T-helper 1 cell treated with Interleukin-12 subunit alpha and Interleukin-12 subunit beta and Interleukin-4 antibody, amounts not matched to agents 30 ng/mL and 1 ng/mL, for 36 hours (primary cell): ENCODE measurements around the gene ISLR. TPM values are rescaled to one million over a fixed set of nuclear protein-coding genes. Genes with fewer than 3 reads are reported as not detected.
"Not testable (repeated sequence)": the region's sequence is repeated elsewhere in the genome, so short reads cannot be mapped to it uniquely, and the experiment has no call there.

ENCODE experiments used
- intact Hi-C: fragments of 100-400 bp; cut with micrococcal nuclease; formaldehyde crosslinking; loops from one replicate; pipeline ENCODE4 v1.15.1; 2024
- total RNA-seq: library from RNA; stranded (reverse); gene quantifications from 2 replicates; pipeline ENCODE4 v1.2.3, GENCODE V29; 2022

Gene ISLR
- total RNA-seq, 1 donor from 2014 or later: not detected

DNA sequence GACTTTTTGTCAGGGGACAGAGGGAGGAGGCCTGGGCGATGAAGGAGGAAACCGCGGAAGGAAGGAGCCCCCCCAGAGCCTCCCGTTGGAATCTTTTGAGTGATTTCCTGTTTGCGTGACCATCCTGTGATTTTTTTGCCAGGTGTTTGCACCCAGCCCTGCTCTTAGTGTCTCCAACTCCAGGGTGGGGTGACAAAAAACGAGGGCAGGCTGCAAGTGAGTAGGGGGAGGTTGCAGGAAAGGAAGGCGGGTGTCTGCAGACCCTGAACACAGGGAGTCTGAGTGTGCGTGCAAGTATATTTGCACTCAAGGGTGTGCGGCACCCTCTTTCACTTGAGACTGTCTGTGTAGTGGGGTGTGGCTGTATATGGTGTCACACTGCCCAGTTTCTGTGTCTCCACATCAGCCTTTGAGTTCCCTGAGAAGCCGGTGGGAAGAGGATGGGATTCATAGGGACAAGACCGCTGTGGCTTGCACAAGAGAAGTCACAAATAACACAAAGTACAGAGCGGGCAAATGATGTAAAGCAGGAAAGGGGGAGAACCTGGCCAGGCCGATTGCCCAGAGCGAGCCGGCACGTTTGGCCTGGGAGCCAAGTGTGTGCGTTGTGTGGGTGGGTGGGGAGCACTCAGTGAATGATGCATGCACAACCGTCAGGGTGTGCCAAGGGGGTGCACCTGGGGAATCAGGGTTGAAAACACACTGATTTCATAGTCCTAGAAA, 36.5 kb upstream of the ISLR start:
- intact Hi-C loops: no loop called here

DNA sequence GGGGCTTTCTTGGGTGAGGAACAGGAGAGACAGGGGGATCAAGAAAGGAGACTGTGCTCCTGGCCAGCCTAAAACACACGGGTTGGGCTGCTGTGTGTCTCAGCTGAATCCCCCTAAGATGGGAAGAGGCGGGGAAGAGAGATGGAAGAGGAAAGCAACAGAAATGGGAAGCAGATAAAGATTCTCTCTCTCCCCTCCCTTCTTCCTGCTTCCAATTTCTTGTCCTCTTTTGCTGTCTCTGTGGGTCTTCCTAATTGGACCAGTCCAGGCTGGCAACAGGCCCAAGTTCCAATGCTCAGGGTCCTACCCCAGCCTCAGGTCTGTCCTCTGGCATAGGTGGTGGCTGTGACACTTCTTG, 36.0 kb upstream of the ISLR start:
- intact Hi-C loops: no loop called here

DNA sequence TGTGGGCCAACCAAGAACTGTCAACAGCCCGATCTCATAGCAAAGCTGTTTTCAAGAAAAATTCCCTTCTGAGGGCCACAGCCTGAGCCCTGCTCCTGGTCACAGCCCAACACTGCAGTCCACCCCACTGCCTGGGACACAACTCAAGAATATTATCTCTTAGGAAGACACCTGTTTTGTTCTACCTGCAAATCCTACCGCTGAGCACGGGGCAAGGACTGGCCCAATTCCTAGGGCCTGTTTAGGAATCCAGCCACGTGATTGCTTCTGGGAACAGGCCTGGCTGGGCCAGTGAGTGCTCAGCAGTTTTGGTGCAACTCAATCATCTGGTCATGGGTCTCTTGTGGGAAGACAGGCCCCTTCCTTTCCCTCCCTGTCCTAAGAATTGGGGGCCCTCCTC, 34.9 kb upstream of the ISLR start:
- intact Hi-C loops: no loop called here

DNA sequence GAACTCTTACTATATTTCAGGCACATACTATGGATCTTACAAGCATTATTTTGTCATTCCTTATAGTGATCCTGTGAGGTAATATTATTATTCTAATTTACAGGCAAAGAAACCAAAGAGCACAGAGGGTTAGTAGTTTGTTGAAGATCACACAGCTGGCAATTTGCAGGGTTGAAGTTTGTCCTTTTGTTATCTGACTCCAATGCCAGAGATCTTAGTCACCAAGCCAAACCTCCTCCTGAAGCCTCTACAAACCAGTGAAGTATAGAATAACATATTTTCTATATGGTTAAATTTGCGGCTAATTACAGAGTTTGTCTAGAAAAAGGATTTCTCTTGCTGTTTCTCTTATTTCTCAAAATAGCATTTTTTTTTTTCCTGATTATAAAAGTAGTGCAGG, 31.9 kb upstream of the ISLR start:
- intact Hi-C loops: no loop called here

DNA sequence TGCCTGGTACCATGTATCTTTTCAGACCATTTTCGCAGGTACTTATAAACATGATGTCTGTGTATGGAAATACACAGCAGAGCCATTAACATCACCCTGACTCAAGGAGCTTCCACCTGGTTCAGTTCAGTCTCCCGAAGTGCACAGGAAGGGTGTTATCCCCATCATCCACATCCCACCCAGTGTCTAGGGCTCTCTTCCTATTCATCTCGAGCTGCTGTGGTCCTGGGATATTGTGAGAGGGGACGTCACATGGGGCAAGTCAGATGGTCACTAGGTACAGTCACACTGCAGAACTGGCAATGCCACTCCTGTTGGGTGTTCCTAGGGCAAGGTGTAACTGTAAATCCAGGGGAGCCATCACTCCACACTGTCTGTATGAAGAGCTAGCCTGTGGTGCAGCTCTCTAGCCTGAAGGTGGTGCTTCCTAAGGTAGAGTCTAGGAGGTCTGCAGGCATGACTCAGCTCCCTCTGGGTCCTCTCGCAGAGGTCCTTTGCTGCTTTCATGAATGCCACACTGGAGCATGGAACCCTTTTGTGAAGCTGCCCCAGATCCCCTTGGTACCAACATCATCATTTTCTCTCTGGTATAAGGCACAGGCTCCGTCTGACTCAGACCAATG, 29.2 kb upstream of the ISLR start:
- intact Hi-C loops: no loop called here

DNA sequence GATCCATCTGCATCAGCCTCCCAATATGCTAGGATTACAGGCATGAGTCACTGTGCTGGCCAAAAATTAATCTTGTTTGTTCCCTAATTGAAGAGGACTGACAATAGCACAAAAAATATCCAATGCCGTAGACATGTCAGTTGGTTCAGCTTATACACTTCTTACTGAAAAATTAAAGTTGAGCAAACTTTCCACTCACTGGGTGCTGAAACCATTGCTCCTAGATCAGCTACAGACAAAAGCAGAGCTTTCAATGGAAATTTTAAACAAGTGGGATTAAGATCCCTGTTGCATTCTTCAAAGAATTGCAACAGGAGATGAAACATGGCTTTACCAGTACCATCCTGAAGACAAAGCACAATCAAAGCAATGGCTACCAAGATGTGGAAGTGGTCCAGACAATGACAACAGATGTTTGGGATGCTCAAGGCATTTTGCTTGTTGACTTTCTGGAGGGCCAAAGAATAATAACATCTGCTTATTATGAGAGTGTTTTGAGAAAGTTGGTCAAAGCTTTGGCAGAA, 27.2 kb upstream of the ISLR start:
- intact Hi-C loops: no loop called here

DNA sequence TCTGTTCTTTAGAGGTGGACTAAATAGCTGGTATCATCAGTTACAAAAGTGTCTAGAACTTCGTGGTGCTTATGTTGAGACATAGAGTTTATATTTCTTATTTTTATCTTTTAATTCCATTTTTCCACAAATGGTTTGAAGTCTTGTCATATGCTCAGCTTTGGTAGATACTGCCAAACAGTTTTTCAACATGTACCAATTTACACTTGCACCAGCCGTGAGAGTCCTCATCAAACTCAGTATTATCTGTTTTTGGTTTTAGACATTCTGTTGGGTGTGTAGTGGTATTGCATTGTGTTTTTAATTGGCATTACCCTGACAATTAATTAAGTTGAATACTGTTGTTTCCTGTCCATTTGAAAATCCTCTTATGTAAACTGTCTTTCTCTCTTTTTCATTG, 26.5 kb upstream of the ISLR start:
- intact Hi-C loops: no loop called here

DNA sequence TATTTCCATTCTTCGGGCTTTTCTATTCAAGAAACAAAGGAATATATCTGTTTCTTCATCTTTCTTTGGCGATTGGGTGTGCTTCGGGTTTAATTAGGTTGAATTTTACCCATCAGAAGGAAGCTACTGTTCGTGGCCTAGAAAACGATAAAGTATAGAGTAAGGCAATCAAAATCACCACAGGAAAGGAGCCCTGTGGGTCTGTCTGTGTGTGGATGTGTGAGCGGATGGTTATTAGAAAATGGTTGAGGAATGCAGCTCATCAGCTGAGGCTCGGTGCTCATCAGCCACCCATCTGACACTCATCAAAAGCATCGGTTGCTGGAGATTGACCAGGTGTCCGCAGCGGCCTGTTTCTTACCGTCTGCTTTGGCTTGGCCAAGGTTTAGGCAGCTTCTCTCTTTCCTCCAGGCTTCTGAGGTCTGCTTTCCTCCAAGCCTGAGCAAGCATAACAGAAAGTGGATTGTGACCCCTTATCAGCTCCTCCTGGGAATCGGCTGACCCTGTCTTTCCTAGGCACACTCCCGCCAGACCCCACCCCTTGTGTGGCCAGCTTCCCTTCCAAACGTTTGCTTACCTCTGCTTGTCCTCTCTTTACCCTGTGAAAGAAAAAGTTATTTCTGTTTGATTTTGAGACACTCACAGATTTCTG, 17.6 kb upstream of the ISLR start:
- intact Hi-C loops: no loop called here

DNA sequence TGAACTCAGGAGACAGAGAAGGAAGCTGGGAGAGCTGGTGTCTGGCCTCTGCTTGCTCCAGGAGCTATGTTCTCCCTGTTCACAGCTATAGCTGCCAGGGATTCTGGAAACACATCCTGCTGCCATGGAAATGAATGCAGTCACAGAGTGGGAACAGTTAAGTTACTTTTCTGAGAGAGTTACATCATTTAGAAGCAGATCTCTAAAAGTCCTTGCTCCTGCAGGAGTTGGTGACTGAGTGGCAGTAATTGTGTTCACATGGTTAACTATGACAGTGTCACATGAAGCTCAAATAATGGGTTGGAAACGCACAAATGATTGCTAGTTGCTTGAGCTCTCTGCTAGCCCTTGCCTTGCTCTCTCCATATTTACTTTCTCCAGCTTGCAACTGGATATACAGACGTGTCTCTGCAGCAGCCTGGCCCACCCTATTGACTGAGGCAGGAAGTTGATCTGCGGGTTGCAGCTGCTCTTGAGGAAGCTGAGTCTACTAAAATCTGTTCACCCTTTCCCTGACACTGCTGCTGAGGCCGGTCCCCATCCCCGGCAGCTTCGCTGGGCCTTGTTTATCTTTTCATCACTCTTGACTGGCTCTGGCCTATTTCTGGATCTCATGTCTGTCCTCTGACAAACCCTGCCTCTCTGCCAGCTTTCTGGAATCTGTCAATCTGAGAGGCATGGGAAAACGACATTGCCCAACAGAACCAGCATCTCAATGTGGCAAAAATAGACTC, 16.7 kb upstream of the ISLR start:
- intact Hi-C loops: no loop called here

DNA sequence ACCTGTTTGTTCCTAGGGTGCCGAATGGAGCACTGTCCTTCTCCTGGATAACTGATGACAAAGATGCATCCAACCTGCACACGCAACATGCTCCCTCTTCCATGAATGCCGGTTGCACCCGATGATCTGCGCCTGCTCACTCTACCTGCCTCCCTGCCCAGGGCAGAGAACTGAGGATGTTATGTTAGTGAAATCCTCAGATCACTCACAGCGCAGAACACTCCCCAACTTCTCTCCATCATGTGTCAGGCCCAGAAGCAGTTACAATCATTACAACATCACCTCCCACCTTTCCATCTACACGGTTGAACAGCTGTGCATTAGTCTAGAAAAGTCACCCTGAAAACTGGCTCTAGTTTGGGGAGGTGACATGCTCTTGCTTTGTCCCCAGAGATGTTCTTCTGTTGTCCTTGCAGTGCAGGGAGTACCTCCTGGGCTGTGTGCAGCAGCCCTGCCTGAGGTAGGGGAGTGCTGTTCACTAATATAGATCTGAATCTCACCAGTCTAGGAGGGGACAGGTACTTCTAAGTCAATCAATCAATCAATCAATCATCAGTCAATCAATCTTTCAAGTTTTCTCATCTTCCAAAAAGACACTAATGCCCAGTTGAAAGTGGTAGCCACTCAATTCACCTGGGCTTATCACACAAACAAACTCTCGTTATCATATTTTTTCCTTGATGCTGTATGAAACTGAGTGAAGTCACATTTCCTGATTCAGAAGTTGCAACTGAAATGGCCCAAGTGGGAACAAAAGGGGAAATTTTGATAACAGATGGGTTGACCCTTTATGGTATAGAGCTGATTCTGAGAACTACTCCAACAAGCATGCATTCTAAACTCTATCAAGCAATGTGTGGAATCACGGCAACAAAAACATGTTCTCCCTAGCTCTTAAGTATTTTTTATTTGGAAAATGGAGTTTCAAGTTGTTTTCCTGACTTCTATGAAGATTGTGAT, 15.4 kb upstream of the ISLR start:
- intact Hi-C loops: no loop called here

DNA sequence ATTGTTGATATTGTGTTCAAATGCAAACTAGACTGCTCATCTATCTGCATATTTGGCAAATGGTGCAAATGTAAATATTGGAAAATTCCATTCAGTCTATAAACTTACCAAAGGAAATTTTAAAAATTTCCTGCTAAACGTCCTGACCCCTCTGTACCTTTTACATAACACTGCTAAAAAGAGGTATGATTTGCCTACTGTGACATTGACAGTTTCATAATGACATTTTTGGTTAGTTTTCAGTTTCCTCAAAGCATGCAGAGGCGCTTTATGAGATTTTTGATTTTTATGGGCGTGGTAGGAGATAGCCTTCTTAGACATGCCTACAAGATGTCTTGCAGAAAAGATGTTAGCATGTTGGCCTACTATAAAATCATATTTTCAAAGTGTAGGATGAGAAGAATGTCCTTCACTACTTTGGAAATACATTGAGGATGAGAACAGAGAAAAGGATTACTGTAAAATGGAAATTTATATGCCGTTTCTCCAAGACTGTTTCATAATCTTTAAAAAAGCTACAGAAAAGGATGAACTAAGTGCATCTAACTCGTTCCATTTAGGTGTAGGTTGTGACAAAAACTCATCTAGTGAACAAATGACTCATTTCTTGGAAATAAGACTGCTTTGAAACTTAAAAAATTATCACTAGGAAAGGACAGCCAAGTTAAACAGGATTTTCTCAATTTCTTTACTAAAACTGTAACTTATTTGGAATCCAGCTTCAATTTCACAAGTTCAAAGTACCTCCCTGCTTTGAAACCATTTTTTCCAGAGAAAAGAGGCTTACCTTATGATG, 14.5 kb upstream of the ISLR start:
- intact Hi-C loops: no loop called here

DNA sequence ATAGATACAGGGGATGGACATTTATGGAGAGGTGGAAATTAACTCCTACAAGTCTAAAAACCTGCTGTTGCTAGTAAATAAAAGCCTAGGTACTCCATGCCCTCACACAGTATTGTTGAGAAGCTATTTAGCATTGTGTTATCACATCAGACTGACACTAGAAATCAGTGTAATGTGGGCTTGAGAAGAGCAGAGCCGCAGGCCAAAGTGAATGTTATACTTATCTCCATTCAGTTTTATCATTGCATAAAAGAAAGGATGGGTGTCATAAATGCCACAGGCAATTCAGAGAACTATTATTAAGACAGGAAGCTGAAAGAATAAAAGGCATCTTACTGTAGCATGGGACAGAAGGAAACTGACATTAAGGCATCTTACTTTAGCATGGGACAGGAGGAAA, 13.7 kb upstream of the ISLR start:
- intact Hi-C loops: no loop called here

DNA sequence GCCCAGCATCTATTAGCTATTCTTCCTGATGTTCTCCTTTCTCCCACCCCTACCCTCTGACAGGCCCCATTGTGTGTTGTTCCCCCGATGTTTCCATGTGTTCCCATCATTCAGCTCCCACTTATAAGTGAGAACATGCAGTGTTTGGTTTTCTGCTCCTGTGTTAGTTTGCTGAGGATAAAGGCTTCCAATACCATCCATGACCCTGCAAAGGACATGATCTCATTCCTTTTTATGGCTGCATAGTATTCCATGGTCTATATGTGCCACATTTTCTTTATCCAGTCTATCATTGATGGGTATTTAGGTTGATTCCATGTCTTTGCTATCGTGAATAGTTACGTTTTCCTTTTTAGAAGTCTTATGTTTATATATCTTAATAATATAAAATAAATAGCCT, 13.1 kb upstream of the ISLR start:
- intact Hi-C loops: not testable (repeated sequence)

DNA sequence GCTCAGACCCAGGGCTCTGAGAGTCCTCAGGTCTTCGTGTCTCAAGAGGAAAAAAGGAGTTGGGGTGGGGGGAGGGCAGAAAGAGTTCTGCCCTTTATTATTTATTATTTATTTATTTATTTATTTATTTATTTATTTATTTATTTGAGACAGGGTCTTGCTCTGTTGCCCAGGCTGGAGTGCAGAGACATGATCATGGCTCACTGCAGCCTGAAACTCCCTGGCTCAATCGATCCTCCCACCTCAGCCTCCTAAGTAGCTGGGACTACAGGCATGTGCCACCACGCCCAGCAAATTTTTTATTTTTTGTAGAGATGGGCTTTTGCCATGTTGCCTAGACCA, 11.3 kb upstream of the ISLR start:
- intact Hi-C loops: not testable (repeated sequence)

DNA sequence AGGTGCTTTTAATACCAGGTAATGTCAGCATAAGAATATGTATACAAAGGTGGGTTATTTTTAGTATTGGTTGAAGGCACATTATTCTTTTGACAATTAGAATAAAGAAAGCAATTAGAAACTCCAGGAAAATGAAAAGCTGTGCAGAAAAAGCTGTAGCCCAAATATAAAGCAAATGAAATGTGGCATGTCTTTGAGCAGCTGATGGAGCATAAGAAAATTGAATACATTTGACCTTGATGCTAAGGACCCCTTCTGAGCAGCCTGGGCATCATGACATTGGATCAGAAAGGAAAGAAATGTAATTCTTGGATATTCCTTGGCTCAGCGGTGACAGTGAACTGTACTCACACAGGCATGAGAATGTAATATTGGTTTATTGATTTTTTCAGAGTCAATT, 8.0 kb upstream of the ISLR start:
- intact Hi-C loops: no loop called here

DNA sequence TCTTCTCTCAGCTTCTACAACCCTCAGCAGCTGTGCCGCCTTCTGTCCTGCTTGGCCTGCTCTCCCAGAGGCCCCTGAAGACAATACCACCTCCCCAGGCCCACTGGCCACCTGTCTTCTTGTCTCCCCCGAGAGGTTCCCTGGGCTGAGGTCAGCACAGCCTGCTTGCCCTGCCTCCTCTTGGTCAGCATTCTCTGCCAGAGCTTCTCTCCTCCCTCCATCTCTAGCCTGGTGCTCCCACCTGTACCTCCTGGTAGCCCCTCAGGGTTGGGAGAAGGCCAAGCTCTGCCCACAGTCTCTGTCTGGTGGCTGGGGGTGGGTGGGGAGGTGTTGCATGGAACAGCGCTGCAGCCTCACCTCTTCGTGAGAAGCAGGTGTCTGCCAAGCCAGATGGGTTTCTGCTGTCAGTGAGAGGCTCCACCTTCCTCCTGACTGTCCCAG, 5.6 kb upstream of the ISLR start:
- intact Hi-C loops: no loop called here

DNA sequence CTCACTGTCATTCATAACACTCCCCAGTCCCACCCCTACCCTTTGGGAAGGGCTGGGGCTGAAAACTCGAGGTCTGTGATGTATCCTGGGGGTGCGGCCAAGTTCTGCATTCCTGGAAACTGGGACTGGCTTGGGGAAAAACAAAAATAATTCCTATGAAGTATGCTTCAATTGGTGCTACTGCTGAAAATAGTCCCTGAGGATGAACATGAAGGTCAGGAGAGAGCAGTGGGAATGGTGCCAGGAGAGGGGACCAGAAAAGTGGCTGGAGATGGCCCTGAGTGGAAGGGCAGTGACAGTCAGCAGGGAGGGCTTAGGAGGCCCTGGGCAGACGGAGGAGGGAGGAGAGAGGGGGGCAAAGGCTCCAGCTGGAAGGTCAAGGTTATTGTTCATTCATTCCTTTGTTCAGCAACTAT, 4.8 kb upstream of the ISLR start:
- intact Hi-C loops: no loop called here

DNA sequence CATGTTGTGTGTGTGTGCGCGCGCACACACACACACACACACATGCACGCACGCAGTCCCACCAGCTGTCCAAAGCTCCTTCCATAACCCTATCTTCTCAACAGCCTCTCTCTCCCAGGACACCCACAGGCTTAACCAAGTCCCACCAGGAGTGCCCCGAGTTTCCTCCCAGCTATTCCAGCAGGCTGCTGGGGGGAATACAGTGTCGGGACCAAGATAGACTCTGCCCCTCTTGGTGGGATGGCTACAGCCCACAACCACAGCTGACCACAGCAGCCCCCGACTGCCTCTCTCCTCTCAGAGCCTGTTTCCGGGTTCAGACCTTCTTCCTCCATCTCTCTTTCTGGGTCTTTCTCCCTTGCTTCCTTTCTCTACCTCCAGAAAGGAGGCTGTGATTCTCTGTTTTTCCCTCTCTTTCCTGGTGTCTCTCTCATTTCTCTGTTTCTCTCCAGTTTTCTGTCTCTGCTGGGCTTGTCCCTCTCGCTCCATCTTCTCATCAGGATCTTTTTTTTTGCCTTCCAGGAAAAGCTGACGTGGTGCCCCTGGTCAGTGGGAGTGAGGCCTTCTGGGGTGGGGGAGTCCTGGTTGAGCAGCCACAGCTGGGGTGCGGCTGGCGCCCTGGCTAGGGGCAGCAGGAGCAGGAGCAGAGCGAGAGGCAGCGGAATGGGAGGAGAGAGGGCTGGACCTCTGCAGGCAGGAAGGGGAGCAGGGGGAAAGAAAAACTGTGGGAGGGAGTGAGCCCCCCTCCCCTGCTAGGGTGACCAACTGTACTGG, 3.3 kb upstream of the ISLR start:
- intact Hi-C loops: no loop called here

DNA sequence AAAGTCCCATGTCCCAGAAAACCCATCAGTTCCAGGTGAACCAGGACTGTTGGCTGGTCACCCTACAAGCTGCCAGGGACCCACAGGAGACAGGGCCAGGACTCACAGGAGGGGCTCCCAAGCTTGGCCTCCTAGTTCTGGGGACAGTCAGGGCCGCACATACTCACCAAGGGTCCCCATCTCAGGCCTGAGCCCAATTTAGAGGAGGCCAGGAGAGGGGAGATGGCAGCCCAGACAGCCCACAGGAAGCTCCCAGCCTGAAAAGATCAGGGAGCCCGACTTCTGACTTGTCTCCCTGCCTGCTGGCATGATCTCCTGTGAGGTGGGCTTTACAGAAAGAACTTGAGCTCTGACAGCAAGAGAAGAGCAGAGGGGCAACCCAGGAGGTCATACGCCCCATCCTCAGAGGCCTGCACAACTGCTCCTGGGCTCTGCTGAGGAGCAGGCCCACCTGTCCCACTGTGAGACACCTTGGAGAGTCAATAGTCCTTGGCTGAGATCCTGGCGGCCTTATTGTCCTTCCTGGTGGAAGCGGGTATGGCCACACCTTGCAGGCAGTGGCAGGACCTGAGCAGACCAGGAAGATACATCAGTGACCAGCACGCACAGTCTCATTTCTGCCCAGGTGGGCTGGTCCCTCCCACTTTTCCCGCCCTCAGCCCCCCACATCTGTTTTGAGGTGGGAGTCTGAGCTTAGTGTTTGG, 2.5 kb upstream of the ISLR start:
- intact Hi-C loops: no loop called here
